Measurements from ENCODE around the gene PCDHB11.
A peak's percentile ranks its signal among the peaks of the same experiment; 100 is the strongest.
"Not testable (repeated sequence)": the region's sequence is repeated elsewhere in the genome, so short reads cannot be mapped to it uniquely, and the experiment has no call there.

PCDHB11 gene

GRCh38 chr5:141179876-141180275 lies 19.6 kb upstream of the PCDHB11 start:
- H3K4me3 ChIP-seq (ENCODE audit: low read length); DNase-seq; H3K36me3 ChIP-seq (replicated peaks; ENCODE audit: insufficient read depth, low read length); H3K4me1 ChIP-seq (ENCODE audit: low read length); H4K20me1 ChIP-seq (ENCODE audit: insufficient read depth, low read length); H3K9ac ChIP-seq (ENCODE audit: low read length); H3K27ac ChIP-seq (ENCODE audit: low read length); H3K79me2 ChIP-seq (ENCODE audit: low read length); H3K9me2 ChIP-seq (replicated peaks; ENCODE audit: insufficient read depth, low read length); H3F3A ChIP-seq (ENCODE audit: insufficient read depth, low read length); H3K27me3 ChIP-seq (replicated peaks; ENCODE audit: insufficient read depth, low read length); H2AFZ ChIP-seq (ENCODE audit: low read length); H3K4me2 ChIP-seq (ENCODE audit: low read depth, low read length); H3K9me3 ChIP-seq (replicated peaks; ENCODE audit: insufficient read depth, low read length): not testable (repeated sequence)

DNA sequence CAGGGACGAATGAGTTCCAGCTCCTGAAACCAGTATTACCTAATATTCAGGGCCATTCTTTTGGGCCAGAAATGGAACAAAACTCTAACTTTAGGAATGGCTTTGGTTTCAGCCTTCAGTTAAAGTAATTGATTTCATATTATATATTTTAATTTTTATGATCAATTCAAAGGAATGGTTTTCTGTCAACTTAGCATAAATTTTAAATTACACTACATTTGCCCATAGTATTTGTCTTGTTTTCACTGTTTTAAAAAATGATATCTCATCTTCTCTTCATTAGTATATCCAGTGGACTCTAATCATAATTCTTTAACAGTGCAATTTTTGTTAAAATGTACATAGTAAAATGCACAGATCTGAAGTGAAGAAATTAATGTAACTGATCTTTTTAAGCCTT lies 19.1 kb upstream of the PCDHB11 start:
- H3K9me2 ChIP-seq (replicated peaks; ENCODE audit: insufficient read depth, low read length), result no peaks in the 10 kb centered on the region
- H3K9ac ChIP-seq (ENCODE audit: low read length), result no peak overlapping the region
- H3K4me1 ChIP-seq (ENCODE audit: low read length), result no peaks in the 10 kb centered on the region
- H3K79me2 ChIP-seq (ENCODE audit: low read length), result no peaks in the 10 kb centered on the region
- no peaks in the 10 kb centered on the region; the same call in 1 of the 2 replicates for H3K27me3 ChIP-seq (replicated peaks; ENCODE audit: insufficient read depth, low read length)
- H2AFZ ChIP-seq (ENCODE audit: low read length), result no peak overlapping the region
- H3K4me2 ChIP-seq (ENCODE audit: low read depth, low read length), result no peak overlapping the region
- H3K9me3 ChIP-seq (replicated peaks; ENCODE audit: insufficient read depth, low read length), result no peaks in the 10 kb centered on the region
- no peak for TF ChIP-seq EZH2 (optimal IDR thresholded peaks at IDR 0.05; ENCODE audit: low read depth, low read length)
- TF ChIP-seq EZH2phosphoT487 (IDR thresholded peaks at IDR 0.05; ENCODE audit: low read length), result no peak
- no peaks in the 10 kb centered on the region for H4K20me1 ChIP-seq (ENCODE audit: insufficient read depth, low read length)
- no peak for DNase-seq
- H3K36me3 ChIP-seq (replicated peaks; ENCODE audit: insufficient read depth, low read length), result no peaks in the 10 kb centered on the region
- no peak overlapping the region for H3K27ac ChIP-seq (ENCODE audit: low read length)
- no peaks in the 10 kb centered on the region for H3F3A ChIP-seq (ENCODE audit: insufficient read depth, low read length)
- H3K4me3 ChIP-seq (ENCODE audit: low read length), result no peak overlapping the region

- no peak for DNase-seq
- no peaks in the 10 kb centered on the region for H3K36me3 ChIP-seq (replicated peaks; ENCODE audit: insufficient read depth, low read length)
- no peaks in the 10 kb centered on the region for H3F3A ChIP-seq (ENCODE audit: insufficient read depth, low read length)
- no peaks in the 10 kb centered on the region for H3K9me3 ChIP-seq (replicated peaks; ENCODE audit: insufficient read depth, low read length)
- no peaks in the 10 kb centered on the region for H4K20me1 ChIP-seq (ENCODE audit: insufficient read depth, low read length)
- no peak for TF ChIP-seq EZH2 (optimal IDR thresholded peaks at IDR 0.05; ENCODE audit: low read depth, low read length)
- TF ChIP-seq CTCF (IDR thresholded peaks at IDR 0.05; ENCODE audit: low read length), result peak; percentile 40
- TF ChIP-seq EZH2phosphoT487 (IDR thresholded peaks at IDR 0.05; ENCODE audit: low read length), result no peak
- no peak within 1 kb of the TSS for H3K9ac ChIP-seq (ENCODE audit: low read length)
- no peaks in the 10 kb centered on the region for H3K79me2 ChIP-seq (ENCODE audit: low read length)
- H3K27ac ChIP-seq (ENCODE audit: low read length), result no peak within 1 kb of the TSS
- no peak within 1 kb of the TSS for H2AFZ ChIP-seq (ENCODE audit: low read length)
- no peaks in the 10 kb centered on the region; the same call in 1 of the 2 replicates for H3K27me3 ChIP-seq (replicated peaks; ENCODE audit: insufficient read depth, low read length)
- no peak within 1 kb of the TSS for H3K4me3 ChIP-seq (ENCODE audit: low read length)
- H3K9me2 ChIP-seq (replicated peaks; ENCODE audit: insufficient read depth, low read length), result no peaks in the 10 kb centered on the region
- no peaks in the 10 kb centered on the region for H3K4me1 ChIP-seq (ENCODE audit: low read length)
- H3K4me2 ChIP-seq (ENCODE audit: low read depth, low read length), result no peak within 1 kb of the TSS
These were observed 17.2 kb upstream of the PCDHB11 start, which contains the start of gene PCDHB16 for GRCh38 chr5:141182248-141182647. TSS of gene PCDHB16 (plus strand) at chr5:141182387. CDS start at chr5:141182560, 173 bp downstream.

DNA sequence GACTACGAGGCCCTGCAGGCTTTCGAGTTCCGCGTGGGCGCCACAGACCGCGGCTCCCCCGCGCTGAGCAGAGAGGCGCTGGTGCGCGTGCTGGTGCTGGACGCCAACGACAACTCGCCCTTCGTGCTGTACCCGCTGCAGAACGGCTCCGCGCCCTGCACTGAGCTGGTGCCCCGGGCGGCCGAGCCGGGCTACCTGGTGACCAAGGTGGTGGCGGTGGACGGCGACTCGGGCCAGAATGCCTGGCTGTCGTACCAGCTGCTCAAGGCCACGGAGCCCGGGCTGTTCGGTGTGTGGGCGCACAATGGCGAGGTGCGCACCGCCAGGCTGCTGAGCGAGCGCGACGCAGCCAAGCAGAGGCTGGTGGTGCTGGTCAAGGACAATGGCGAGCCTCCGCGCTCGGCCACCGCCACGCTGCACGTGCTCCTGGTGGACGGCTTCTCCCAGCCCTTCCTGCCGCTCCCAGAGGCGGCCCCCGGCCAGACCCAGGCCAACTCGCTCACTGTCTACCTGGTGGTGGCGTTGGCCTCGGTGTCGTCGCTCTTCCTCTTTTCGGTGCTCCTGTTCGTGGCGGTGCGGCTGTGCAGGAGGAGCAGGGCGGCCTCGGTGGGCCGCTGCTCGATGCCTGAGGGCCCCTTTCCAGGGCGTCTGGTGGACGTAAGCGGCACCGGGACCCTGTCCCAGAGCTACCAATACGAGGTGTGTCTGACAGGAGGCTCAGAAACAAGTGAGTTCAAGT lies 15.1 kb upstream of the PCDHB11 start:
- H3K9me2 ChIP-seq (replicated peaks; ENCODE audit: insufficient read depth, low read length); H3K79me2 ChIP-seq (ENCODE audit: low read length); H4K20me1 ChIP-seq (ENCODE audit: insufficient read depth, low read length); H3F3A ChIP-seq (ENCODE audit: insufficient read depth, low read length); H2AFZ ChIP-seq (ENCODE audit: low read length); H3K27me3 ChIP-seq (replicated peaks; ENCODE audit: insufficient read depth, low read length); H3K36me3 ChIP-seq (replicated peaks; ENCODE audit: insufficient read depth, low read length); H3K4me1 ChIP-seq (ENCODE audit: low read length); H3K9ac ChIP-seq (ENCODE audit: low read length); H3K9me3 ChIP-seq (replicated peaks; ENCODE audit: insufficient read depth, low read length); H3K27ac ChIP-seq (ENCODE audit: low read length); H3K4me2 ChIP-seq (ENCODE audit: low read depth, low read length); H3K4me3 ChIP-seq (ENCODE audit: low read length); DNase-seq: not testable (repeated sequence)

Measured in MM.1S (cell line).